BLaER1 treated with 17β-estradiol and CSF1 and Interleukin-3, amounts not matched to agents 10 nM and 100 nM (cell line): Measurements from ENCODE around the gene CYTH4.
"Not testable (repeated sequence)": the region's sequence is repeated elsewhere in the genome, so short reads cannot be mapped to it uniquely, and the experiment has no call there.

ENCODE experiments used
- H3K27ac ChIP-seq, 11 experiments: shearing (Covaris generic); formaldehyde crosslinking; 2 replicates each; pipeline ENCODE4 v1.8.1; 2022
- H3K27me3 ChIP-seq, 11 experiments: shearing (Covaris generic); formaldehyde crosslinking; 2 replicates each; pipeline ENCODE4 v1.8.1; 2022
- H3K36me3 ChIP-seq, 11 experiments: shearing (Covaris generic); formaldehyde crosslinking; 2 replicates each; pipeline ENCODE4 v1.8.1; 2022
- H3K4me1 ChIP-seq, 10 experiments: shearing (Covaris generic); formaldehyde crosslinking; 2 replicates each; pipeline ENCODE4 v1.8.1; 2022
- H3K4me2 ChIP-seq, 11 experiments: shearing (Covaris generic); formaldehyde crosslinking; 2 replicates each; pipeline ENCODE4 v1.8.1; 2022
- H3K4me3 ChIP-seq, 10 experiments: shearing (Covaris generic); formaldehyde crosslinking; 2 replicates each; pipeline ENCODE4 v1.8.1; 2022
- H3K9ac ChIP-seq, 11 experiments: shearing (Covaris generic); formaldehyde crosslinking; 2 replicates each; pipeline ENCODE4 v1.8.1; 2022
- H3K9me3 ChIP-seq, 11 experiments: shearing (Covaris generic); formaldehyde crosslinking; replicated peaks in 1 of 11; 2 replicates each; pipeline ENCODE4 v1.8.1; 2022
- H4K20me1 ChIP-seq, 11 experiments: shearing (Covaris generic); formaldehyde crosslinking; 2 replicates each; pipeline ENCODE4 v1.8.1; 2022
- Cebpa-rat ChIP-seq, 11 experiments: shearing (Covaris generic); IDR thresholded peaks; 2 replicates each; pipeline ENCODE4 v1.8.1; 2022

Gene CYTH4

GRCh38 chr22:37320726-37321677 lies 38.7 kb downstream of the CYTH4 start:
- Histone ChIP-seq H3K4me2 (no peak overlapping the region; a peak in 1 of 22 replicates), H3K9me3 (no peaks in the 10 kb centered on the region), H3K4me3 (no peak overlapping the region), H3K36me3 (no peaks in the 10 kb centered on the region), H4K20me1 (peaks cover 0 to 41% (median 4%) of the 10 kb centered on the region in 11 experiments; a peak in 9 of 22 replicates), H3K27ac (no peak overlapping the region), H3K9ac (no peak overlapping the region), H3K27me3 (peaks cover 41 to 54% (median 49%) of the 10 kb centered on the region in 11 experiments), H3K4me1 (peaks cover 0 to 26% (median 12%) of the 10 kb centered on the region in 10 experiments; a peak in 16 of 20 replicates)
- no peak for TF ChIP-seq Cebpa-rat (IDR thresholded peaks at IDR 0.05)

GRCh38 chr22:37324340-37325038 lies 42.2 kb downstream of the CYTH4 start:
- Histone ChIP-seq H3K9ac (no peak overlapping the region), H3K4me2 (no peak overlapping the region), H3K36me3 (no peaks in the 10 kb centered on the region), H4K20me1 (peaks cover 0 to 18% (median 0%) of the 10 kb centered on the region in 11 experiments; a peak in 6 of 22 replicates), H3K27ac (no peak overlapping the region), H3K4me1 (peaks cover 0 to 9% (median 1%) of the 10 kb centered on the region in 10 experiments; a peak in 10 of 20 replicates), H3K4me3 (no peak overlapping the region), H3K27me3 (peaks cover 65 to 86% (median 76%) of the 10 kb centered on the region in 11 experiments), H3K9me3 (no peaks in the 10 kb centered on the region)
- no peak for TF ChIP-seq Cebpa-rat (IDR thresholded peaks at IDR 0.05)

- no peaks in the 10 kb centered on the region for H3K36me3 ChIP-seq
- no peak overlapping the region for H3K27ac ChIP-seq
- no peaks in the 10 kb centered on the region for H3K9me3 ChIP-seq
- H4K20me1 ChIP-seq, result peaks cover 0 to 19% (median 0%) of the 10 kb centered on the region in 11 experiments; a peak in 6 of 22 replicates
- peaks cover 65 to 87% (median 76%) of the 10 kb centered on the region in 11 experiments for H3K27me3 ChIP-seq
- H3K4me1 ChIP-seq, result peaks cover 0 to 14% (median 6%) of the 10 kb centered on the region in 10 experiments; a peak in 15 of 20 replicates
- H3K4me3 ChIP-seq, result no peak overlapping the region
- no peak overlapping the region for H3K4me2 ChIP-seq
- no peak overlapping the region for H3K9ac ChIP-seq
- no peak for TF ChIP-seq Cebpa-rat (IDR thresholded peaks at IDR 0.05)
These were observed 42.7 kb downstream of the CYTH4 start for GRCh38 chr22:37325039-37325395.

GRCh38 chr22:37326726-37327125 lies 44.4 kb downstream of the CYTH4 start:
- Histone ChIP-seq H3K36me3 (no peaks in the 10 kb centered on the region), H3K9ac (no peak overlapping the region), H3K4me1 (peaks cover 16 to 30% (median 23%) of the 10 kb centered on the region in 10 experiments), H3K9me3 (no peaks in the 10 kb centered on the region), H3K27ac (no peak overlapping the region), H3K27me3 (peaks cover 66 to 79% (median 70%) of the 10 kb centered on the region in 11 experiments), H3K4me2 (no peak overlapping the region), H4K20me1 (peaks cover 0 to 30% (median 0%) of the 10 kb centered on the region in 11 experiments; a peak in 6 of 22 replicates), H3K4me3 (no peak overlapping the region)
- 0 out of 22 replicates have a peak, but pooled peaks of 1 of the 11 experiments have one; percentile 10 for TF ChIP-seq Cebpa-rat (IDR thresholded peaks at IDR 0.05)

GRCh38 chr22:37328017-37328416 lies 45.7 kb downstream of the CYTH4 start:
- Histone ChIP-seq H3K4me3 (no peak overlapping the region), H3K27me3 (peaks cover 64 to 79% (median 70%) of the 10 kb centered on the region in 11 experiments), H3K27ac (no peak overlapping the region), H4K20me1 (peaks cover 0 to 41% (median 0%) of the 10 kb centered on the region in 11 experiments; a peak in 6 of 22 replicates), H3K4me1 (peaks cover 20 to 38% (median 33%) of the 10 kb centered on the region in 10 experiments), H3K4me2 (no peak overlapping the region), H3K9me3 (no peaks in the 10 kb centered on the region), H3K36me3 (no peaks in the 10 kb centered on the region), H3K9ac (no peak overlapping the region)
- TF ChIP-seq Cebpa-rat (IDR thresholded peaks at IDR 0.05), result no peak

- peaks cover 0 to 42% (median 0%) of the 10 kb centered on the region in 11 experiments; a peak in 6 of 22 replicates for H4K20me1 ChIP-seq
- H3K4me2 ChIP-seq, H3K36me3 ChIP-seq, H3K9me3 ChIP-seq, H3K4me3 ChIP-seq, H3K9ac ChIP-seq, H3K27ac ChIP-seq: not testable (repeated sequence)
- peaks cover 20 to 38% (median 33%) of the 10 kb centered on the region in 10 experiments for H3K4me1 ChIP-seq
- peaks cover 64 to 79% (median 70%) of the 10 kb centered on the region in 11 experiments for H3K27me3 ChIP-seq
These were observed 46.4 kb downstream of the CYTH4 start for GRCh38 chr22:37328538-37329237.

GRCh38 chr22:37329238-37330140 lies 47.2 kb downstream of the CYTH4 start:
- peak overlapping the region in 4 of 11 experiments; percentile 51 to 66 (median 64); a peak in 7 of 22 replicates for H3K27ac ChIP-seq
- peaks cover 23 to 41% (median 35%) of the 10 kb centered on the region in 10 experiments for H3K4me1 ChIP-seq
- H3K36me3 ChIP-seq, result no peaks in the 10 kb centered on the region
- H3K4me3 ChIP-seq, result no peak overlapping the region
- peaks cover 0 to 44% (median 4%) of the 10 kb centered on the region in 11 experiments; a peak in 8 of 22 replicates for H4K20me1 ChIP-seq
- no peaks in the 10 kb centered on the region for H3K9me3 ChIP-seq
- TF ChIP-seq Cebpa-rat (IDR thresholded peaks at IDR 0.05), result no peak
- H3K27me3 ChIP-seq, result peaks cover 64 to 79% (median 70%) of the 10 kb centered on the region in 11 experiments
- H3K4me2 ChIP-seq, result peak overlapping the region in 9 of 11 experiments; percentile 43 to 82 (median 68); a peak in 16 of 22 replicates
- peak overlapping the region in 3 of 11 experiments; percentile 4 to 47 (median 32); a peak in 4 of 22 replicates for H3K9ac ChIP-seq
